Measurements from ENCODE around the gene FOXE3.

- TF ChIP-seq CTCF (IDR thresholded peaks at IDR 0.05) (no peak), POLR2AphosphoS5 (IDR thresholded peaks at IDR 0.05; ENCODE audit: low read depth, low read length) (no peak), SIN3A (IDR thresholded peaks at IDR 0.05; ENCODE audit: borderline replicate concordance, insufficient read depth, low read depth, low read length) (no peak)
These were observed 20.7 kb upstream of the FOXE3 start for GRCh38 chr1:47395433-47395832.
